ENCODE measurements around the gene PLLP. TPM values are rescaled to one million over a fixed set of nuclear protein-coding genes. Genes with fewer than 3 reads are reported as not detected.
A peak's percentile ranks its signal among the peaks of the same experiment; 100 is the strongest.

PLLP gene
- total and polyA plus RNA-seq, 2 experiments from 2014 or later, result 1.3 to 6.1 TPM

GRCh38 chr16:57319646-57320045, 35.2 kb upstream of the PLLP start (continued):
- TF ChIP-seq, protein P1, sequence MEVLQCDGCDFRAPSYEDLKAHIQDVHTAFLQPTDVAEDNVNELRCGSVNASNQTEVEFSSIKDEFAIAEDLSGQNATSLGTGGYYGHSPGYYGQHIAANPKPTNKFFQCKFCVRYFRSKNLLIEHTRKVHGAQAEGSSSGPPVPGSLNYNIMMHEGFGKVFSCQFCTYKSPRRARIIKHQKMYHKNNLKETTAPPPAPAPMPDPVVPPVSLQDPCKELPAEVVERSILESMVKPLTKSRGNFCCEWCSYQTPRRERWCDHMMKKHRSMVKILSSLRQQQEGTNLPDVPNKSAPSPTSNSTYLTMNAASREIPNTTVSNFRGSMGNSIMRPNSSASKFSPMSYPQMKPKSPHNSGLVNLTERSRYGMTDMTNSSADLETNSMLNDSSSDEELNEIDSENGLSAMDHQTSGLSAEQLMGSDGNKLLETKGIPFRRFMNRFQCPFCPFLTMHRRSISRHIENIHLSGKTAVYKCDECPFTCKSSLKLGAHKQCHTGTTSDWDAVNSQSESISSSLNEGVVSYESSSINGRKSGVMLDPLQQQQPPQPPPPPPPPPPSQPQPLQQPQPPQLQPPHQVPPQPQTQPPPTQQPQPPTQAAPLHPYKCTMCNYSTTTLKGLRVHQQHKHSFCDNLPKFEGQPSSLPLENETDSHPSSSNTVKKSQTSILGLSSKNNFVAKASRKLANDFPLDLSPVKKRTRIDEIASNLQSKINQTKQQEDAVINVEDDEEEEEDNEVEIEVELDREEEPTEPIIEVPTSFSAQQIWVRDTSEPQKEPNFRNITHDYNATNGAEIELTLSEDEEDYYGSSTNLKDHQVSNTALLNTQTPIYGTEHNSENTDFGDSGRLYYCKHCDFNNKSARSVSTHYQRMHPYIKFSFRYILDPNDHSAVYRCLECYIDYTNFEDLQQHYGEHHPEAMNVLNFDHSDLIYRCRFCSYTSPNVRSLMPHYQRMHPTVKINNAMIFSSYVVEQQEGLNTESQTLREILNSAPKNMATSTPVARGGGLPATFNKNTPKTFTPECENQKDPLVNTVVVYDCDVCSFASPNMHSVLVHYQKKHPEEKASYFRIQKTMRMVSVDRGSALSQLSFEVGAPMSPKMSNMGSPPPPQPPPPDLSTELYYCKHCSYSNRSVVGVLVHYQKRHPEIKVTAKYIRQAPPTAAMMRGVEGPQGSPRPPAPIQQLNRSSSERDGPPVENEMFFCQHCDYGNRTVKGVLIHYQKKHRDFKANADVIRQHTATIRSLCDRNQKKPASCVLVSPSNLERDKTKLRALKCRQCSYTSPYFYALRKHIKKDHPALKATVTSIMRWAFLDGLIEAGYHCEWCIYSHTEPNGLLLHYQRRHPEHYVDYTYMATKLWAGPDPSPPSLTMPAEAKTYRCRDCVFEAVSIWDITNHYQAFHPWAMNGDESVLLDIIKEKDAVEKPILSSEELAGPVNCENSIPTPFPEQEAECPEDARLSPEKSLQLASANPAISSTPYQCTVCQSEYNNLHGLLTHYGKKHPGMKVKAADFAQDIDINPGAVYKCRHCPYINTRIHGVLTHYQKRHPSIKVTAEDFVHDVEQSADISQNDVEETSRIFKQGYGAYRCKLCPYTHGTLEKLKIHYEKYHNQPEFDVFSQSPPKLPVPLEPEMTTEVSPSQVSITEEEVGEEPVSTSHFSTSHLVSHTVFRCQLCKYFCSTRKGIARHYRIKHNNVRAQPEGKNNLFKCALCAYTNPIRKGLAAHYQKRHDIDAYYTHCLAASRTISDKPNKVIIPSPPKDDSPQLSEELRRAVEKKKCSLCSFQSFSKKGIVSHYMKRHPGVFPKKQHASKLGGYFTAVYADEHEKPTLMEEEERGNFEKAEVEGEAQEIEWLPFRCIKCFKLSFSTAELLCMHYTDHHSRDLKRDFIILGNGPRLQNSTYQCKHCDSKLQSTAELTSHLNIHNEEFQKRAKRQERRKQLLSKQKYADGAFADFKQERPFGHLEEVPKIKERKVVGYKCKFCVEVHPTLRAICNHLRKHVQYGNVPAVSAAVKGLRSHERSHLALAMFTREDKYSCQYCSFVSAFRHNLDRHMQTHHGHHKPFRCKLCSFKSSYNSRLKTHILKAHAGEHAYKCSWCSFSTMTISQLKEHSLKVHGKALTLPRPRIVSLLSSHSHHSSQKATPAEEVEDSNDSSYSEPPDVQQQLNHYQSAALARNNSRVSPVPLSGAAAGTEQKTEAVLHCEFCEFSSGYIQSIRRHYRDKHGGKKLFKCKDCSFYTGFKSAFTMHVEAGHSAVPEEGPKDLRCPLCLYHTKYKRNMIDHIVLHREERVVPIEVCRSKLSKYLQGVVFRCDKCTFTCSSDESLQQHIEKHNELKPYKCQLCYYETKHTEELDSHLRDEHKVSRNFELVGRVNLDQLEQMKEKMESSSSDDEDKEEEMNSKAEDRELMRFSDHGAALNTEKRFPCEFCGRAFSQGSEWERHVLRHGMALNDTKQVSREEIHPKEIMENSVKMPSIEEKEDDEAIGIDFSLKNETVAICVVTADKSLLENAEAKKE (CRISPR knock-in tag; IDR thresholded peaks at IDR 0.05), result no peak
- TF ChIP-seq EZH2 (IDR thresholded peaks at IDR 0.05; ENCODE audit: low read depth, unreplicated experiment) (no peak), ETS1 (IDR thresholded peaks at IDR 0.05) (no peak), CREB1 (CRISPR knock-in tag; IDR thresholded peaks at IDR 0.05; ENCODE audit: low read depth) (no peak)

DNA sequence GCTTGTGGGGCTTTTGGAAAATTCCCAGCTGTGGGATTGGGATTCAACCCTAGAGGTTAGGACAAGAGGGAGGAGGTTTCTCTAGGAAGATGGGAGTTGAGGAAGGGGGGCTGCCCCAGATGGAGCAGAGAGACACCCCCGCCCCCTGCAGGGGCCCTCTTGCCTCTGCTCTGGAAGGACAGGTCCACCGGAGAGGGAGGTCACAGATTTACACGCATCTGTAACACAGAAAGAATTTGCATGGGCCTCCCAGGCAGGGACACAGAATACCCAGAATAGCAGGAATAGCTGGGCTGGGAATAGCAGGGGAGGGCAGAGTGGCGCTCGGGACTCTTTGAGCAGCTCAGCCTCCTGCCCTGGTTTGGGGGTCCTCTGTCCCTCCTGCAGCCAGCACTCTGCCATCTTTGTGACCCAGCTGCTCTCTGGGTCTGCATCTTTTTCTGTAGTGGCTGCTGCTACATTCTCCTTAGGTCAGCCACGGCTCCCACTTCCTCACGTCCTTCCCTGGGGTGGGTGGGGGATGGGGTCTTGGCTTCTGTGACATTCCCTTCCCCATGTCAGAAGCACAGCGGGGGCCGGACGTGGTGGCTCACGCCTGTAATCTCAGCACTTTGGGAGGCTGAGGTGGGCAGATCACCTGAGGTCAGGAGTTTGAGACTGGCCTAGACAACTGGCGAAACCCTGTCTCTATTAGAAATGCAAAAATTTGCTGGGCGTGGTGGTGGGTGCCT, 33.9 kb upstream of the PLLP start:
- DNase-seq (ENCODE audit: low spot score) (peak; percentile 67), ATAC-seq (peak; percentile 87)
- Histone ChIP-seq H3K9me2 (ENCODE audit: insufficient read depth) (no peaks in the 10 kb centered on the region), H3K27ac (ENCODE audit: low read depth) (no peak overlapping the region), H3K4me2 (peak overlapping the region; percentile 51), H3K4me3 (no peak overlapping the region), H3K79me2 (replicated peaks; ENCODE audit: insufficient read depth) (no peaks in the 10 kb centered on the region), H4K20me1 (replicated peaks; ENCODE audit: insufficient read depth) (no peaks in the 10 kb centered on the region), H3K36me3 (ENCODE audit: insufficient read depth) (no peaks in the 10 kb centered on the region), H2AFZ (peak overlapping the region; percentile 89), H3K27me3 (ENCODE audit: insufficient read depth) (no peaks in the 10 kb centered on the region), H3K4me1 (ENCODE audit: insufficient read depth) (peaks cover 24% of the 10 kb centered on the region), H3F3A (replicated peaks; ENCODE audit: low read depth) (no peaks in the 10 kb centered on the region)
- Mint-ChIP-seq H3K27me3 (ENCODE audit: insufficient read depth, low read depth, poor library complexity) (peaks cover 5% of the 10 kb centered on the region), H3K36me3 (ENCODE audit: low read depth) (no peaks in the 10 kb centered on the region), H3K4me1 (peaks cover 31% of the 10 kb centered on the region), H3K4me3 (no peak overlapping the region; the same call in 2 of the 3 replicates), H3K27ac (peak overlapping the region; percentile 74; the same call in 1 of the 2 replicates), H3K9me3 (no peaks in the 10 kb centered on the region)
- TF ChIP-seq ETS1 (IDR thresholded peaks at IDR 0.05), result no peak
- TF ChIP-seq, protein P2, sequence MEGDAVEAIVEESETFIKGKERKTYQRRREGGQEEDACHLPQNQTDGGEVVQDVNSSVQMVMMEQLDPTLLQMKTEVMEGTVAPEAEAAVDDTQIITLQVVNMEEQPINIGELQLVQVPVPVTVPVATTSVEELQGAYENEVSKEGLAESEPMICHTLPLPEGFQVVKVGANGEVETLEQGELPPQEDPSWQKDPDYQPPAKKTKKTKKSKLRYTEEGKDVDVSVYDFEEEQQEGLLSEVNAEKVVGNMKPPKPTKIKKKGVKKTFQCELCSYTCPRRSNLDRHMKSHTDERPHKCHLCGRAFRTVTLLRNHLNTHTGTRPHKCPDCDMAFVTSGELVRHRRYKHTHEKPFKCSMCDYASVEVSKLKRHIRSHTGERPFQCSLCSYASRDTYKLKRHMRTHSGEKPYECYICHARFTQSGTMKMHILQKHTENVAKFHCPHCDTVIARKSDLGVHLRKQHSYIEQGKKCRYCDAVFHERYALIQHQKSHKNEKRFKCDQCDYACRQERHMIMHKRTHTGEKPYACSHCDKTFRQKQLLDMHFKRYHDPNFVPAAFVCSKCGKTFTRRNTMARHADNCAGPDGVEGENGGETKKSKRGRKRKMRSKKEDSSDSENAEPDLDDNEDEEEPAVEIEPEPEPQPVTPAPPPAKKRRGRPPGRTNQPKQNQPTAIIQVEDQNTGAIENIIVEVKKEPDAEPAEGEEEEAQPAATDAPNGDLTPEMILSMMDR (conservative IDR thresholded peaks at IDR 0.05; ENCODE audit: low read depth in 2 of 2), result peak; percentile 13 to 22; a peak in 1 of 4 replicates

Measured in GM23338 (cell line).